GM19468 (cell line): ENCODE data around the gene ENO2.

Source experiments
- ATAC-seq: cut with Tn5 transposase; IDR thresholded peaks from one replicate; pipeline ENCODE4 v1.9.1; 2021; ENCODE audit warnings: mild to moderate bottlenecking, moderate library complexity, moderate number of reproducible peaks; ENCODE audit not compliant: unreplicated experiment; ENCODE audit errors: extremely low read depth

The ENO2 gene

GRCh38 chr12:6909421-6910145 lies 4.8 kb upstream of the ENO2 start:
- ATAC-seq = no peak

- no peak for ATAC-seq
Observed at GRCh38 chr12:6912164-6912935, 2.0 kb upstream of the ENO2 start.

GRCh38 chr12:6914947-6915788 lies 788 bp downstream of the ENO2 start:
- no peak for ATAC-seq

- ATAC-seq = no peak
Observed at GRCh38 chr12:6915789-6916285, 1.5 kb downstream of the ENO2 start.

- no peak for ATAC-seq
Observed at GRCh38 chr12:6916426-6917200, 2.2 kb downstream of the ENO2 start.

GRCh38 chr12:6917491-6918231 lies 3.3 kb downstream of the ENO2 start:
- no peak for ATAC-seq

- ATAC-seq = no peak
Observed at GRCh38 chr12:6919588-6919987, 5.2 kb downstream of the ENO2 start.

- no peak for ATAC-seq
Observed at GRCh38 chr12:6921539-6921938, 7.2 kb downstream of the ENO2 start.

GRCh38 chr12:6921996-6922946 lies 7.9 kb downstream of the ENO2 start:
- ATAC-seq = no peak

- ATAC-seq = no peak
Observed at GRCh38 chr12:6923003-6923732, 8.8 kb downstream of the ENO2 start.

GRCh38 chr12:6923851-6924250 lies 9.5 kb downstream of the ENO2 start:
- ATAC-seq = no peak

GRCh38 chr12:6925239-6925539 lies 10.8 kb downstream of the ENO2 start:
- no peak for ATAC-seq

GRCh38 chr12:6925540-6926279 lies 11.3 kb downstream of the ENO2 start:
- no peak for ATAC-seq

GRCh38 chr12:6927379-6928021 lies 13.1 kb downstream of the ENO2 start, which contains the start of gene ATN1:
Gene ATN1, plus strand, starts transcription at chr12:6927959. Its CDS starts 6,043 bp downstream, at chr12:6934002.
- no peak for ATAC-seq

GRCh38 chr12:6928022-6928702 lies 13.8 kb downstream of the ENO2 start:
- ATAC-seq = no peak
